T-helper 22 cell (primary cell): ENCODE data around the gene MMP21.

Experiments
- DNase-seq: peaks from one replicate; pipeline ENCODE4 v3.0.0-alpha.2; 2020; ENCODE audit warnings: low read depth

MMP21 gene

GRCh38 chr10:125765835-125766234 lies 9.8 kb downstream of the MMP21 start:
- DNase-seq, result no peak

GRCh38 chr10:125762692-125763648 lies 12.7 kb downstream of the MMP21 start:
- no peak for DNase-seq

DNA sequence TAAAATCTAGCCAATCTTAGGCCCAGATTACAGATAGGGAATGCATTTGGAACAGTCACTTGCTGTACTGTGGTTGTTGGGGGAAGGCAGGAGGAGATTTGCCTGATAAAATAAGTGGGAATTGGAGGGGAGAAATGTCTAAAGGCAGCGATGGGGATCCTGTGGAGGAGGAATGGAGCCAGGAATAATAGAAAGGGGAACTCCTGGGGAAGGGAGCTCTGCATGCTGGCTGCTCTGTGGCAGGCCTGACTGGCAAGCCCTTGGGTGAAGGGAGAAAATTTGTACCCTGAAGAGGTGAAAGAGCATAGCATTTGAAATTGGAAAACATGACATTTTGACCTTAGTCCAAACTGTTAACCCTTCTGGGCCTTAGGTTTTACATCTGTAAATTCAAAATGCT lies 13.7 kb downstream of the MMP21 start:
- no peak for DNase-seq

- DNase-seq, result no peak
Observed at GRCh38 chr10:125757742-125758141, 17.9 kb downstream of the MMP21 start.

- no peak for DNase-seq
Observed at GRCh38 chr10:125756853-125757487, 18.7 kb downstream of the MMP21 start.

DNA sequence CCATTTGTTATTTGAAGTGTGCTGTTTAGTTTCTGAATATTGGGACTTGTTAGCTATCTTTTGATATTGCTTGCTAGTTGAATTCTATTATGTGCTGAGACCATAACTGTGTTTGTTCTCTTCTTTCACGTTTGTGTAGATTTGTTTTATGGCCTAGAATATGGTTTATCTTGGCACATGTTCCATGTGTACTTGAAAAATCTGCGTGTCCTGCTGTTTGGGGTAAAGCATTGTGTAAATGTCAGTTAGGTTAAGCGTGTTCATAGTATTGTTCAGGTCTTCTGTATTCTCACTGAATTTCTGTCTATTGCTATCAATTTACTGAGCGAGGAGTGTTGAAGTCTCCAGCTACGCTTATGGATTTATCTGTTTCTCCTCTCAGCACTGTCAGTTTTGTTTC lies 19.4 kb downstream of the MMP21 start:
- DNase-seq, result no peak

DNA sequence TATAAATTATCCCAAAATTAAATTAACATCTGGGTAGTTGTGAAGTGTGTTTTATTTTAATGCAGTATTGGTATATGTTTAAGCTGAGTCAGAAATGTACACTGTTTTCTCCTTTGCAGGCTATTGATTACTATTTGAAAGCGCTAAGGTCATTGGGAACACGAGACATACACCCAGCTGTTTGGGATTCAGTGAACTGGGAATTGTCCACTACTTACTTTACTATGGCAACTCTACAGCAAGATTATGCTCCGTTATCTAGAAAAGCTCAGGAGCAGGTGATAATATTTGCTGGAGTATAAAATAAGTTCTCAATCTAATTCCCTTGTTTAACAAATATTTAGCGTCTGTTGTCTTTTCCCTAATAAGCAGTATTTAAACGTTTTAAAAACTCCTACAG lies 28.2 kb downstream of the MMP21 start:
- DNase-seq, result no peak

DNA sequence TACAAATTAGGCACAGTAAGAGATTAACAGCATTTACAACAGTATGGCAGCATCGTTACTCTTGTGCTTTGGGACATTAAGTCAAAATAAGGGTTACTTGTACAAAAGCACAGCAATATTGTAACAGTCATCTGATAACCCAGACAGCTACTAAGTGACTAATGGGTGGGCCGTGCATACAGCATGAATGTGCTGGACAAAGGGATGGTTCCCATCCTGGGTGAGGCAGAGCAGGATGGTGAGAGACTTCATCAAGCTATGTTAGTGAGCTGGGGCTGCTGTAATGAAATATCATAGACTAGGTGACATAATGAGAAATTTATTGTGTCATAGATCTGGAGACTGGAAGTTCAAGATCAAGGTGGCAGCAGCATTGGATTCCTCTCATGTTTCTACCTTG lies 30.7 kb downstream of the MMP21 start:
- no peak for DNase-seq

- DNase-seq, result no peak
Observed at GRCh38 chr10:125742465-125742864, 33.2 kb downstream of the MMP21 start.

DNA sequence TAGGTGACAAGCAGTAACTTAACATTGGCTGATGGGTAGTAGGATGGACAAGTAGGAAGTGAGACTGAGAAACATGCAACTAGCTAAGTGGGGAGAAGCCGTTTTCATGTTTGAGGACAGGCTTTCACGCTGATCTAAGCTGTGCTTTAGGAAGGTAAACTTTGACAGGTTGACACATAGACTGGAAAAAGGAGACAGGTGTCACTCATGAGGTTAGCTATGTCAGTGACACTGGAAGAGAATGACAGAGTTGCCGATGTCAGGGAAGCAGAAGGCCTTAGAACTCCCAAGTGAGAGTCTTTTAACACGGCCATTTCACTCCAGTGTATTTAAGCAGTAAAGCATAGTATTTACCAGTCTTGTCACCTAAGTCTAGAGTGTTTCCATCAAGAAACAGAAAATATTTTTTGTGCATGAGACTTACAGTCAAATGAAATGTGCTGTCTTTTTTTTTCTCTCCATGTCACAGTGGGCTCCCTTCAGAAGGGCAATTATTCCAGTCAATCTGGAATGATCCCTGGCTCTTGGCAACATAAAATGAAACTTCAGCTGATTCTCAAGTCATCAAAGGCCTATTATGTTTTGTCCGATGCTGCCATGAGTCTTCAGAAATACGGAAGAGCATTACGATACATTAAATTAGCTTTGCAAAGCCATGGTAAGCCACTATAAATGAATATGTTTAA lies 35.5 kb downstream of the MMP21 start:
- no peak for DNase-seq

- DNase-seq, result no peak
Observed at GRCh38 chr10:125738206-125738605, 37.4 kb downstream of the MMP21 start.

- no peak for DNase-seq
Observed at GRCh38 chr10:125734823-125735222, 40.8 kb downstream of the MMP21 start.

- DNase-seq, result no peak
Observed at GRCh38 chr10:125734148-125734547, 41.5 kb downstream of the MMP21 start.

DNA sequence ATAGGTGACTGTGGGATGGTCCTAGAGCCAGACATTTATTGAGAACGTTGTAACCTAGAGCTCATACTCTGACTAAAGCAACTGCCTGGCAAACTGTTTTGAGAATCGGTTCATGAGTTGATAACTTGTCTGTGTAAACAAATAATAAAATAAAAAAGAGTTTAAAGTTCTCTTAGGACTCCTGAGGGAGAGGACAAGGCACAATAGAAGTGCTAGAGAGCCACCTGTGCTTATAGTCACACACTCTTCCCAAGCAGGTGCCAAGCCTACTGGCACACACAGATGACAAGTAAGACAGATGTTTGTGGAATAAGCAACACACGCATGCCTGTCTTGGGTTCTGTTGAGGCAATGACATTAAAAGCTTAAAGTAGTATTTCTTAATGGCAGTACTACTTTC lies 48.2 kb downstream of the MMP21 start:
- no peak for DNase-seq

- DNase-seq, result no peak
Observed at GRCh38 chr10:125726914-125727313, 48.7 kb downstream of the MMP21 start.

- DNase-seq, result no peak
Observed at GRCh38 chr10:125722811-125723210, 52.8 kb downstream of the MMP21 start.

DNA sequence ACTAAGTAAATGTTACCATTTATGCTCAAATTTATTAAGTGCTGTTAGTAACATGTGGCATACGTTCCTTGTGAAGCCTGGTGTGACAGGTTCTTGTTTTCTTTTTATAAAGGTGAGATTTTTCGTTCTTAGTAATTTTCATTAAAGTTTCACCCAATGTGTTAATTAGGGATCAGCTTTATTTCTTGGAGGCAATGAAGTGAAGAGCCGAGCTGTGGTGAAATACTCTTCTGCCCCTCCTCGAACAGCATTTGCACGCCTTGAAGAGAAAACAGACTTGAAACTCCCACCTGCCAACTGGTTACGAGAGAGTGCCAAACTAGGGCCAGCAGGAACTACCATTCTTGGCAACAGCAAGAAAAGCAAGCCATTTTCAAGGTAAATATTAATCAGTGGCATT lies 54.6 kb downstream of the MMP21 start:
- DNase-seq, result no peak

DNA sequence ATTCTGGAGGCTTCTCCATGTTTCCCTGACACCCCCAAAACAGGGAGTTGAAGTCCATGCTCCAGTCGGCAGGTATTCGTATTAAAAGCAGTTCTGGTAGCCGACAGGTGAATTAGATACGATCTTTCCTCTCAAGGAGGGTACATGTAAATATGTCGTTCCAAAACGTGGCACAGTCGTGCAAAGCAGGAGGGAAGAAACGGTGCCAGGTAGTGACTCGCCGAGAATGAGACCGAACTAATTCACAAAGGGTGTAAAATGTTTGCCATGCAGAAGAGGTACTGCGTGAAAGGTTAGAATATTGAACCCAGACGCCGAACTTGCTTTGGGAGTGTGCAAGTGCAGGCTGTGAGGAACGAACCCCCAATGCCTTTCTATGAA lies 55.6 kb downstream of the MMP21 start:
- no peak for DNase-seq

DNA sequence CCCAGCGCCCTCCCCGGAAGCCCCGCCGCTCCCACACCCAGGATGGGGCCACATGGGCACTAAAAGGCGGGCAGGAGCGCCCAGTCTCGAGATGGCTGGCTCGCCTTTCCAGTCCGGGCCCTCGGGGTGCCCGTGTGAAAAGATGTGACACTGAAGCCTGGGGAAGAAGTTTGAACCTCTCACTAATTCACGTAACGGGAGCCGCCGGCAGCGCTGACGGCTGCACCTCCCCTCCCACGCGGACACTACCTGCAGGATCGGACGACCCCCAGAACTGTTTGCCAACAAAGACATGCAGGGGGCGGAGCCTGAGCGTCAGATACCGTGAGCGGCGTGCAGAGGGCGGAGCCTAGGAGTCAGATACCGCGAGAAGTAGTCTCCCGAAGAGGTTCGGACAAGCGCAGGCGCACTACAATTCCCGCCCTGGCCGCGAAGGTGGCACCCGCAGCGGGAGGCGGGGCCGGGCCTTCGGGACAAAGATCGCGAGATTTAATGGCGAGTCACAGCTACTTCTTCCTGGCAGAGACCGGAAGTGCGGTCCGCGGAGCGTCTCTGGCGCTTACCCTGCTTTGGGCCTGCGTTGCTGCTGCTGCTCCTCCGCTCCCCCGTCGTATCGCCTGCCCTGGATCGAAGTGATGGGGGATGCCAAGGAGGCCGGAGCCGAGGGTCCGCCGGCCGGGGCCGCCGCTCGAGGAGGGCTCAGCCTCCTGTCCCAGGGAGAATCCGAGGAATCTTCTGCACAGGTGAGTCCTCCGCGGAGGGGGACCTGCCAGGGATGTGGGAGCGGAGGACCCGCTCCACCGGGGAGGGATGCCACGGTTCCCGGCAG lies 56.2 kb downstream of the MMP21 start, which contains the start of gene EDRF1:
TSS of gene EDRF1 (plus strand) at position 537 of the 829 bp plus-strand sequence. CDS start at position 636, 99 bp downstream.
- peak; percentile 98 for DNase-seq
